K562 (cell line): ENCODE results near the gene KCNJ14. TPM values are rescaled to one million over a fixed set of nuclear protein-coding genes. Genes with fewer than 3 reads are reported as not detected.
A peak's percentile ranks its signal among the peaks of the same experiment; 100 is the strongest.

Source experiments
- BCOR ChIP-seq: fragments of 450-650 bp; IDR thresholded peaks from 2 replicates; pipeline ENCODE4 v1.6.1; 2016
- BHLHE40 ChIP-seq: IDR thresholded peaks from 2 replicates; pipeline ENCODE4 v1.6.1; 2011; ENCODE audit warnings: low read length, improper control_type of control experiment
- CTBP1 ChIP-seq: fragments of 450-650 bp; IDR thresholded peaks from 2 replicates; pipeline ENCODE4 v1.6.1; 2016; ENCODE audit warnings: borderline replicate concordance
- KDM1A ChIP-seq, 2 experiments: fragments of 450-650 bp; IDR thresholded peaks; 2 replicates each; pipeline ENCODE4 v1.6.1; 2016; ENCODE audit warnings: mild to moderate bottlenecking in 2 of 2
- KDM2B ChIP-seq: fragments of 250-450 bp; sonication (Bioruptor Pico); IDR thresholded peaks from 2 replicates; pipeline ENCODE4 v1.8.0; 2021; ENCODE audit warnings: mild to moderate bottlenecking, moderate library complexity
- NCOA1 ChIP-seq: fragments of 450-650 bp; IDR thresholded peaks from 2 replicates; pipeline ENCODE4 v1.6.1; 2016; ENCODE audit warnings: low read depth
- PCBP2 ChIP-seq: fragments of 200-400 bp; formaldehyde crosslinking; IDR thresholded peaks from 2 replicates; pipeline ENCODE4 v1.6.1; 2018; ENCODE audit warnings: low read length, low read depth, mild to moderate bottlenecking, moderate library complexity; ENCODE audit not compliant: poor library complexity, severe bottlenecking
- PRDM10 ChIP-seq: fragments of 450-650 bp; IDR thresholded peaks from 2 replicates; pipeline ENCODE4 v1.6.1; 2018; ENCODE audit not compliant: partially characterized antibody
- RB1 ChIP-seq: fragments of 450-650 bp; IDR thresholded peaks from 2 replicates; pipeline ENCODE4 v1.6.1; 2017; ENCODE audit warnings: low read depth, mild to moderate bottlenecking
- SETDB1 ChIP-seq: IDR thresholded peaks from one replicate; pipeline ENCODE4 v1.6.1; 2012; ENCODE audit warnings: low read length, control low read depth, inconsistent platforms
- TEAD1 ChIP-seq, 2 experiments: fragments of 450-650 bp in 1 of 2; sonication (generic) in 1 of 2; formaldehyde crosslinking; IDR thresholded peaks; 2 replicates each; pipeline versions ENCODE4 v1.4.0 to v1.8.0; 2020 to 2022; ENCODE audit warnings: mild to moderate bottlenecking in 2 of 2, missing genetic modification reagents in 1 of 2
- TFAP4 ChIP-seq: sonication (generic); formaldehyde crosslinking; IDR thresholded peaks from 2 replicates; pipeline ENCODE4 v1.8.0; 2022; ENCODE audit warnings: missing genetic modification reagents, mild to moderate bottlenecking, moderate library complexity, borderline replicate concordance
- ZBTB17 ChIP-seq: fragments of 450-650 bp; formaldehyde crosslinking; IDR thresholded peaks from 2 replicates; pipeline ENCODE4 v1.4.0; 2020; ENCODE audit warnings: mild to moderate bottlenecking
- ZNF263 ChIP-seq: sonication (generic); formaldehyde crosslinking; IDR thresholded peaks from 2 replicates; pipeline ENCODE4 v1.8.0; 2022; ENCODE audit warnings: mild to moderate bottlenecking, missing genetic modification reagents, borderline replicate concordance
- ZNF41 ChIP-seq: fragments of 250-450 bp; sonication (Bioruptor Pico); conservative IDR thresholded peaks from 2 replicates; pipeline ENCODE4 v1.4.0; 2020; ENCODE audit warnings: mild to moderate bottlenecking
- polyA plus RNA-seq, 8 experiments: library from polyadenylated mRNA; depleted of rRNA in 4 of 8; stranded (reverse) in 5 of 8; unstranded in 3 of 8; fragments of >200 nt; fragmentation: Nextera tagmentation in 2 of 8; fragmentation: Illumina TruSeq in 1 of 8; extraction: Ambion mirVana in 2 of 8; extraction: Trizol in 1 of 8; gene quantifications; 2 replicates each; pipeline versions ENCODE4 v1.2.1 to v1.2.3, GENCODE V29; 2011 to 2014; ENCODE audit warnings: inconsistent platforms in 1 of 8, missing spikeins in 1 of 8
- total RNA-seq, 7 experiments: library from RNA; depleted of rRNA in 6 of 7; stranded (reverse); fragments of >200 nt in 6 of 7; fragmentation: Illumina TruSeq in 2 of 7; extraction: Trizol in 2 of 7; gene quantifications; 2 replicates each; pipeline versions ENCODE4 v1.2.1 to v1.2.3, GENCODE V29; 2011 to 2021; ENCODE audit warnings: low replicate concordance in 1 of 7
- TF ChIP-seq, protein P1 (sequence below): fragments of 250-450 bp; sonication (Bioruptor Pico); IDR thresholded peaks from 2 replicates; pipeline ENCODE4 v1.5.0; 2021
- TF ChIP-seq, protein P2 (sequence below): sonication (generic); formaldehyde crosslinking; IDR thresholded peaks from 2 replicates; pipeline ENCODE4 v1.9.0; 2022; ENCODE audit warnings: mild to moderate bottlenecking, missing genetic modification reagents

KCNJ14 gene
- total and polyA plus RNA-seq, 9 of the 15 experiments (the other 6 are each of a cell fraction or from before 2014, with no cell fraction given), result 0.15 to 1.6 (median 0.49) TPM

GRCh38 chr19:48489608-48490216, 34.3 kb downstream of the KCNJ14 start (continued):
- TF ChIP-seq PRDM10, result peak; percentile 11
- TF ChIP-seq ZNF41, result no peak
- 0 out of 2 replicates have a peak, but pooled peaks have one; percentile 50 for TF ChIP-seq KDM2B (CRISPR knock-in tag)
- TF ChIP-seq TFAP4, result peak; percentile 53; the same call in 1 of the 2 replicates
- 0 out of 4 replicates have a peak, but pooled peaks of 1 of the 2 experiments have one; percentile 38 for TF ChIP-seq TEAD1 (CRISPR knock-in tag; IDR thresholded peaks at IDR 0.05)
- TF ChIP-seq RB1, result peak; percentile 65
- TF ChIP-seq BHLHE40, result 0 out of 2 replicates have a peak, but pooled peaks have one; percentile 39
- TF ChIP-seq CTBP1, result peak; percentile 42; the same call in 1 of the 2 replicates
- TF ChIP-seq, protein P1, sequence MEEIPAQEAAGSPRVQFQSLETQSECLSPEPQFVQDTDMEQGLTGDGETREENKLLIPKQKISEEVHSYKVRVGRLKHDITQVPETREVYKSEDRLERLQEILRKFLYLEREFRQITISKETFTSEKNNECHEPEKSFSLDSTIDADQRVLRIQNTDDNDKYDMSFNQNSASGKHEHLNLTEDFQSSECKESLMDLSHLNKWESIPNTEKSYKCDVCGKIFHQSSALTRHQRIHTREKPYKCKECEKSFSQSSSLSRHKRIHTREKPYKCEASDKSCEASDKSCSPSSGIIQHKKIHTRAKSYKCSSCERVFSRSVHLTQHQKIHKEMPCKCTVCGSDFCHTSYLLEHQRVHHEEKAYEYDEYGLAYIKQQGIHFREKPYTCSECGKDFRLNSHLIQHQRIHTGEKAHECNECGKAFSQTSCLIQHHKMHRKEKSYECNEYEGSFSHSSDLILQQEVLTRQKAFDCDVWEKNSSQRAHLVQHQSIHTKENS (CRISPR knock-in tag), result no peak
- TF ChIP-seq BCOR, result peak; percentile 94
- peak; percentile 17; the same call in 1 of the 2 replicates for TF ChIP-seq NCOA1
- TF ChIP-seq ZNF263, result peak; percentile 95
- TF ChIP-seq KDM1A (IDR thresholded peaks at IDR 0.05), result peak; percentile 58 to 74; a peak in 3 of 4 replicates
- TF ChIP-seq, protein P2, sequence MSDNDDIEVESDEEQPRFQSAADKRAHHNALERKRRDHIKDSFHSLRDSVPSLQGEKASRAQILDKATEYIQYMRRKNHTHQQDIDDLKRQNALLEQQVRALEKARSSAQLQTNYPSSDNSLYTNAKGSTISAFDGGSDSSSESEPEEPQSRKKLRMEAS, result peak; percentile 62
- no peak for TF ChIP-seq PCBP2
- peak; percentile 17; the same call in 1 of the 2 replicates for TF ChIP-seq ZBTB17 (CRISPR knock-in tag)
- TF ChIP-seq SETDB1, result no peak
